Measurements from ENCODE around the gene SLC15A2.

The SLC15A2 gene

DNA sequence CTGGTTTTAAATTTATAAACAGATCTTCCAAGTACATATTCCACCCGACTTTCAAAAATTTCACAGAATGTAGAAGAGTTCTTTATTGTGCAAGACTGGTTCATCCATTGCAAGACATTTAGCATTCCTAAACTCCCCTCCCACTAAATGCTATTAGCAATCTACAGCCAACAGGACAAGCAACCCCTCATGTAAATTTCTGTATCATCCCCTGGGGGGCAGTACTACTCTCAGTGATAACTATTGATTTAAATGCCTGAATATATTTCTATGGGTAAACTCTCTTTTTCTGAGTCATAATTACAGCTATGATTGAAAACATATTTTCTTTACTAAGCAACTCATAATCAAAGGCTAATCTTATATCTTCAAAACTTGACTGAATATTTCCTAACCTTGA, 10.7 kb upstream of the SLC15A2 start:
- no peaks in the 10 kb centered on the region for H3K4me1 ChIP-seq (ENCODE audit: control insufficient read depth, insufficient read depth, low read length)
- H3K27me3 ChIP-seq (ENCODE audit: control insufficient read depth, insufficient read depth, low read length): no peaks in the 10 kb centered on the region
- H3K4me2 ChIP-seq (ENCODE audit: low read length): no peak overlapping the region
- no peak overlapping the region for H3K9ac ChIP-seq (ENCODE audit: low read depth, low read length)
- H3K36me3 ChIP-seq (ENCODE audit: insufficient read depth, low read length): no peaks in the 10 kb centered on the region
- H3K4me3 ChIP-seq (ENCODE audit: low read length): no peak overlapping the region
- no peaks in the 10 kb centered on the region for H3K9me3 ChIP-seq (replicated peaks; ENCODE audit: low read length)

DNA sequence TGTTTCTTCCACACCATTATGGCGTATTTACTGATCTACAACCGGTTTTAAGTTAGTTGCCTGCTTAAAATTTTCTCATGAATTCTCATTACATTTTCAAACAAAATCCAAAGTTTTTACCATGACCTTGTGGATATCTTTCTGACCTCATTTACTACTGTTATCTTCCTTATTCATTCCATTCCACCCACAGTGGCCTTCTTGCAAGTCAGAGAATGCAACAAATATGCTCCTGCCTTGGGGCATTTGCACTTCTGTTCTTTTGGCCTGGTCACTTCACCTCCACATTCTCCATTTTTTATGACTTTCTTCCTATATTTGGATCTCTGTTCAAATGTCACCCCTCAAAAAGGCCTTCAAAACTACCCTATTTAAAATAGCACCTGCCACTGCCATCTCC, 8.8 kb upstream of the SLC15A2 start:
- Histone ChIP-seq H3K36me3 (ENCODE audit: insufficient read depth, low read length) (no peaks in the 10 kb centered on the region), H3K9me3 (replicated peaks; ENCODE audit: low read length) (no peaks in the 10 kb centered on the region), H3K4me1 (ENCODE audit: control insufficient read depth, insufficient read depth, low read length) (no peaks in the 10 kb centered on the region), H3K4me2 (ENCODE audit: low read length) (no peak overlapping the region), H3K27me3 (ENCODE audit: control insufficient read depth, insufficient read depth, low read length) (no peaks in the 10 kb centered on the region), H3K9ac (ENCODE audit: low read depth, low read length) (no peak overlapping the region), H3K4me3 (ENCODE audit: low read length) (no peak overlapping the region)

GRCh38 chr3:121895121-121895520, 920 bp downstream of the SLC15A2 start:
- Histone ChIP-seq H3K27me3 (ENCODE audit: control insufficient read depth, insufficient read depth, low read length) (no peaks in the 10 kb centered on the region), H3K4me3 (ENCODE audit: low read length) (no peak overlapping the region), H3K36me3 (ENCODE audit: insufficient read depth, low read length) (no peaks in the 10 kb centered on the region), H3K9me3 (replicated peaks; ENCODE audit: low read length) (no peaks in the 10 kb centered on the region), H3K4me1 (ENCODE audit: control insufficient read depth, insufficient read depth, low read length) (no peaks in the 10 kb centered on the region), H3K9ac (ENCODE audit: low read depth, low read length) (no peak overlapping the region), H3K4me2 (ENCODE audit: low read length) (no peak overlapping the region)

DNA sequence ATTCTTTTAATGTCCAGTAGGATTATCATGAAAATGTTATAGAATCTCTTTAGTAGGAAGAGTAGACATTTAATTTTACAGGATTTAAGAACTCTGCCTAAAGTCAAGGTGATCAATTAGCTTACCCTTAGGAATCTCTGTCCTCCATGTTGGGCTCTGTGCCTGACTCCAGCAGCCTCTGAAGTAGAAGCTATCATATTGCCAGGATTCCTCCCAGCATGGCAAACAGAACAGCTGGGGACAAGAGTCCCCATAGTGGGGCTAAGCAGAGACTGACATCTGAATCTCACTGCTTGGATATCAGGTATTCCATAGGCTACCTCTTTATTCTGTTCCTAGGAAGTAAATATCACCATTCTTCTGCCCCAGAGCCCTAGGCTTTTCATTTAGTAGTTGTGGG, 1.5 kb downstream of the SLC15A2 start:
- Histone ChIP-seq H3K4me2 (ENCODE audit: low read length) (no peak overlapping the region), H3K9ac (ENCODE audit: low read depth, low read length) (no peak overlapping the region), H3K27me3 (ENCODE audit: control insufficient read depth, insufficient read depth, low read length) (no peaks in the 10 kb centered on the region), H3K4me3 (ENCODE audit: low read length) (no peak overlapping the region), H3K9me3 (replicated peaks; ENCODE audit: low read length) (no peaks in the 10 kb centered on the region), H3K36me3 (ENCODE audit: insufficient read depth, low read length) (no peaks in the 10 kb centered on the region), H3K4me1 (ENCODE audit: control insufficient read depth, insufficient read depth, low read length) (no peaks in the 10 kb centered on the region)

- Histone ChIP-seq H3K9ac (ENCODE audit: low read depth, low read length) (no peak overlapping the region), H3K36me3 (ENCODE audit: insufficient read depth, low read length) (no peaks in the 10 kb centered on the region), H3K4me1 (ENCODE audit: control insufficient read depth, insufficient read depth, low read length) (no peaks in the 10 kb centered on the region), H3K9me3 (replicated peaks; ENCODE audit: low read length) (no peaks in the 10 kb centered on the region), H3K27me3 (ENCODE audit: control insufficient read depth, insufficient read depth, low read length) (no peaks in the 10 kb centered on the region), H3K4me2 (ENCODE audit: low read length) (no peak overlapping the region), H3K4me3 (ENCODE audit: low read length) (no peak overlapping the region)
Observed at GRCh38 chr3:121896823-121897222, 2.6 kb downstream of the SLC15A2 start.

DNA sequence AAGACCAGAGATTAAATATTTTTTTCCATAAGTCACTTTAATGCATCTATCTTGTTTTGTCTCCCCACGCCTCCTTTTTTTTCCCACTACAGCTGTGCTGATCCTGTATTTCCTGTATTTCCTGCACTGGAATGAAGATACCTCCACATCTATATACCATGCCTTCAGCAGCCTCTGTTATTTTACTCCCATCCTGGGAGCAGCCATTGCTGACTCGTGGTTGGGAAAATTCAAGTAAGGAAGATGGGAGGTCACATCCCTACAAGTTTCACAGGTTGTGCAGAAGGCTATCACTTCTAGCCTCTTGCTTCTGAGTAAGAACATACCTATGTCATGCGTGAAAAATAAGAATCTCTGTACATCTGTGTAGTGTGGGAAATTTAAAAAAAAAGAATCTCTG, 3.1 kb downstream of the SLC15A2 start:
- Histone ChIP-seq H3K9ac (ENCODE audit: low read depth, low read length) (no peak overlapping the region), H3K4me2 (ENCODE audit: low read length) (no peak overlapping the region), H3K27me3 (ENCODE audit: control insufficient read depth, insufficient read depth, low read length) (no peaks in the 10 kb centered on the region), H3K4me3 (ENCODE audit: low read length) (no peak overlapping the region), H3K9me3 (replicated peaks; ENCODE audit: low read length) (no peaks in the 10 kb centered on the region), H3K36me3 (ENCODE audit: insufficient read depth, low read length) (no peaks in the 10 kb centered on the region), H3K4me1 (ENCODE audit: control insufficient read depth, insufficient read depth, low read length) (no peaks in the 10 kb centered on the region)

- Histone ChIP-seq H3K36me3 (ENCODE audit: insufficient read depth, low read length) (no peaks in the 10 kb centered on the region), H3K9ac (ENCODE audit: low read depth, low read length) (no peak overlapping the region), H3K4me2 (ENCODE audit: low read length) (no peak overlapping the region)
Observed at GRCh38 chr3:121913305-121913990, 19.2 kb downstream of the SLC15A2 start.

GRCh38 chr3:121914081-121914998, 20.1 kb downstream of the SLC15A2 start:
- Histone ChIP-seq H3K4me3 (ENCODE audit: low read length) (no peak overlapping the region), H3K36me3 (ENCODE audit: insufficient read depth, low read length) (no peaks in the 10 kb centered on the region), H3K9me3 (replicated peaks; ENCODE audit: low read length) (no peaks in the 10 kb centered on the region), H3K4me1 (ENCODE audit: control insufficient read depth, insufficient read depth, low read length) (no peaks in the 10 kb centered on the region), H3K9ac (ENCODE audit: low read depth, low read length) (no peak overlapping the region), H3K4me2 (ENCODE audit: low read length) (no peak overlapping the region), H3K27me3 (ENCODE audit: control insufficient read depth, insufficient read depth, low read length) (no peaks in the 10 kb centered on the region)

More at GRCh38 chr3:121913305-121913990, 19.2 kb downstream of the SLC15A2 start:
- Histone ChIP-seq H3K4me1 (ENCODE audit: control insufficient read depth, insufficient read depth, low read length) (no peaks in the 10 kb centered on the region), H3K4me3 (ENCODE audit: low read length) (no peak overlapping the region), H3K9me3 (replicated peaks; ENCODE audit: low read length) (no peaks in the 10 kb centered on the region), H3K27me3 (ENCODE audit: control insufficient read depth, insufficient read depth, low read length) (no peaks in the 10 kb centered on the region)

DNA sequence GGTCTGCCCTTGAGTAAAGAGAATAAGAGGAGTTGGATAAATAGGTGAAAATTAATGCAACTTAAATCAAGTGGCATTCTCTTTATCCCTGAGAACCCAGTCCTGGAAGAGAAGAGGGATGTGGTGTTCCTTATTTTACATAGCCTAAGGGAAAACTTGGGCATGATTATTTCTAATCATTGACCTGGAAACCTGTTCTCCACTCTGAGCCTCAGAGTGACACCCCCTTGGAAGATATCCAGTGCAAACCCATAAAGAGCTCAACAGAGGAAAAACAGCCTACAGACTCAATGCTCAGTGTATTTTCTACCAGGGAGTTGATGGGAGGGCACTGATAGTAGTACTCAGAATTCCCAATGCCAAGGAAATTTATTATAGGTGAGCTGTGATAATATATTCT, 22.0 kb downstream of the SLC15A2 start:
- Histone ChIP-seq H3K9ac (ENCODE audit: low read depth, low read length) (no peak overlapping the region), H3K4me1 (ENCODE audit: control insufficient read depth, insufficient read depth, low read length) (no peaks in the 10 kb centered on the region), H3K4me3 (ENCODE audit: low read length) (no peak overlapping the region), H3K4me2 (ENCODE audit: low read length) (no peak overlapping the region), H3K9me3 (replicated peaks; ENCODE audit: low read length) (no peaks in the 10 kb centered on the region), H3K36me3 (ENCODE audit: insufficient read depth, low read length) (no peaks in the 10 kb centered on the region), H3K27me3 (ENCODE audit: control insufficient read depth, insufficient read depth, low read length) (no peaks in the 10 kb centered on the region)

GRCh38 chr3:121918779-121919483, 24.7 kb downstream of the SLC15A2 start:
- Histone ChIP-seq H3K27me3 (ENCODE audit: control insufficient read depth, insufficient read depth, low read length) (no peaks in the 10 kb centered on the region), H3K4me1 (ENCODE audit: control insufficient read depth, insufficient read depth, low read length) (no peaks in the 10 kb centered on the region), H3K4me3 (ENCODE audit: low read length) (no peak overlapping the region), H3K4me2 (ENCODE audit: low read length) (no peak overlapping the region), H3K9me3 (replicated peaks; ENCODE audit: low read length) (no peaks in the 10 kb centered on the region), H3K36me3 (ENCODE audit: insufficient read depth, low read length) (no peaks in the 10 kb centered on the region), H3K9ac (ENCODE audit: low read depth, low read length) (no peak overlapping the region)

- no peak overlapping the region for H3K4me2 ChIP-seq (ENCODE audit: low read length)
- H3K9me3 ChIP-seq (replicated peaks; ENCODE audit: low read length): no peaks in the 10 kb centered on the region
- no peaks in the 10 kb centered on the region for H3K4me1 ChIP-seq (ENCODE audit: control insufficient read depth, insufficient read depth, low read length)
- no peaks in the 10 kb centered on the region for H3K27me3 ChIP-seq (ENCODE audit: control insufficient read depth, insufficient read depth, low read length)
- no peaks in the 10 kb centered on the region for H3K36me3 ChIP-seq (ENCODE audit: insufficient read depth, low read length)
- H3K4me3 ChIP-seq (ENCODE audit: low read length): no peak overlapping the region
- H3K9ac ChIP-seq (ENCODE audit: low read depth, low read length): no peak overlapping the region
Observed at GRCh38 chr3:121924734-121925133, 30.5 kb downstream of the SLC15A2 start.
